GM18951 (cell line): ENCODE data around the gene YBEY.

Experiments used
- POLR2A ChIP-seq: IDR thresholded peaks from 4 replicates; pipeline ENCODE4 v1.6.1; 2011; ENCODE audit warnings: mild to moderate bottlenecking; ENCODE audit not compliant: insufficient read length, insufficient read depth; ENCODE audit errors: extremely low read depth
- in situ Hi-C: fragments of 300-500 bp; cut with MboI; formaldehyde crosslinking; loops from one replicate; pipeline ENCODE4 v1.12.0; 2022; ENCODE audit warnings: low sequenced_read_pairs, mixed read lengths, inconsistent platforms; ENCODE audit not compliant: unreplicated experiment

YBEY gene

GRCh38 chr21:46336603-46337002 is 50.5 kb downstream of the YBEY start:
- in situ Hi-C loops, result no loop called here
- TF ChIP-seq POLR2A, result no peak

GRCh38 chr21:46340998-46341397 is 54.9 kb downstream of the YBEY start:
- in situ Hi-C loops, result no loop called here
- no peak for TF ChIP-seq POLR2A

GRCh38 chr21:46344219-46344915 is 58.2 kb downstream of the YBEY start:
- in situ Hi-C loops, result no loop called here

GRCh38 chr21:46345861-46346260 is 59.7 kb downstream of the YBEY start:
- no peak for TF ChIP-seq POLR2A
- in situ Hi-C loops, result no loop called here

More at GRCh38 chr21:46344219-46344915, 58.2 kb downstream of the YBEY start:
- TF ChIP-seq POLR2A, result no peak

- TF ChIP-seq POLR2A, result no peak
- in situ Hi-C loops, result no loop called here
Observed at GRCh38 chr21:46346296-46347202, 60.4 kb downstream of the YBEY start.

- no peak for TF ChIP-seq POLR2A
Observed at GRCh38 chr21:46347203-46347550, 61.0 kb downstream of the YBEY start.

More at GRCh38 chr21:46347203-46347550, 61.0 kb downstream of the YBEY start:
- in situ Hi-C loops, result no loop called here
